Bronchial epithelial cell (primary cell): ENCODE measurements around the gene DYNC2I2. TPM values are rescaled to one million over a fixed set of nuclear protein-coding genes. Genes with fewer than 3 reads are reported as not detected.

Experiments
- DNase-seq: peaks from one replicate; pipeline ENCODE4 v3.0.0-alpha.2; 2010; ENCODE audit warnings: low read depth
- FAIRE-seq: peaks from 2 replicates; lab custom pipeline; 2011; peaks lifted over from hg19 to GRCh38; lab: Jason Lieb, UNC
- H3K27me3 ChIP-seq: 2 replicates; pipeline ENCODE4 v1.5.1; 2011; ENCODE audit warnings: low read length; ENCODE audit not compliant: control insufficient read depth, insufficient read depth
- H3K36me3 ChIP-seq: 2 replicates; pipeline ENCODE4 v1.5.1; 2011; ENCODE audit warnings: low read length; ENCODE audit not compliant: control insufficient read depth, insufficient read depth
- H3K4me3 ChIP-seq: 2 replicates; pipeline ENCODE4 v1.5.1; 2011; ENCODE audit warnings: mild to moderate bottlenecking, low read depth, low read length, control low read depth
- CTCF ChIP-seq: IDR thresholded peaks from 2 replicates; pipeline ENCODE4 v1.5.1; 2011; ENCODE audit warnings: mild to moderate bottlenecking, moderate library complexity, low read length, control low read depth, inconsistent platforms; ENCODE audit not compliant: insufficient read depth, severe bottlenecking
- total RNA-seq: library from RNA; depleted of rRNA; stranded (reverse); fragments of >200 nt; gene quantifications from 2 replicates; pipeline ENCODE4 v1.2.1, GENCODE V29; 2014

Gene DYNC2I2
- total RNA-seq, 1 donor from 2014 or later = 27.4 TPM

GRCh38 chr9:128628471-128629048 lies 28.1 kb downstream of the DYNC2I2 start:
- no peak overlapping the region for H3K4me3 ChIP-seq
- FAIRE-seq (peak; percentile 64), DNase-seq (no peak)
- no peak for TF ChIP-seq CTCF
- H3K27me3 ChIP-seq = no peaks in the 10 kb centered on the region
- peaks cover 72% of the 10 kb centered on the region for H3K36me3 ChIP-seq

GRCh38 chr9:128627906-128628305 lies 28.7 kb downstream of the DYNC2I2 start:
- Histone ChIP-seq H3K27me3 (no peaks in the 10 kb centered on the region), H3K4me3 (no peak overlapping the region), H3K36me3 (peaks cover 71% of the 10 kb centered on the region)
- TF ChIP-seq CTCF = no peak
- DNase-seq (no peak), FAIRE-seq (peak; percentile 52)

- peaks cover 64% of the 10 kb centered on the region for H3K36me3 ChIP-seq
- FAIRE-seq (no peak), DNase-seq (no peak)
- TF ChIP-seq CTCF = no peak
- H3K4me3 ChIP-seq = no peak overlapping the region
- no peaks in the 10 kb centered on the region for H3K27me3 ChIP-seq
Measured at GRCh38 chr9:128627127-128627715, 29.4 kb downstream of the DYNC2I2 start.

GRCh38 chr9:128626181-128626580 lies 30.5 kb downstream of the DYNC2I2 start:
- no peak for FAIRE-seq
- no peak for DNase-seq
- Histone ChIP-seq H3K4me3 (no peak overlapping the region), H3K36me3 (peaks cover 64% of the 10 kb centered on the region), H3K27me3 (no peaks in the 10 kb centered on the region)
- TF ChIP-seq CTCF = no peak

- H3K4me3 ChIP-seq = no peak overlapping the region
- H3K27me3 ChIP-seq = no peaks in the 10 kb centered on the region
- no peak for FAIRE-seq
- no peak for DNase-seq
- TF ChIP-seq CTCF = no peak
- H3K36me3 ChIP-seq = peaks cover 71% of the 10 kb centered on the region
Measured at GRCh38 chr9:128625391-128626146, 31.1 kb downstream of the DYNC2I2 start.
